NOMO-1 treated with dmso at 0.1 percent for 144 hours (cell line): ENCODE measurements around the gene ZNF532.
A peak's percentile ranks its signal among the peaks of the same experiment; 100 is the strongest.
"Not testable (repeated sequence)": the region's sequence is repeated elsewhere in the genome, so short reads cannot be mapped to it uniquely, and the experiment has no call there.

Experiments
- DNase-seq: peaks from one replicate; lab custom pipeline; 2025; ENCODE audit not compliant: unreplicated experiment; lab: John Stamatoyannopoulos, UW

ZNF532 gene, protein sequence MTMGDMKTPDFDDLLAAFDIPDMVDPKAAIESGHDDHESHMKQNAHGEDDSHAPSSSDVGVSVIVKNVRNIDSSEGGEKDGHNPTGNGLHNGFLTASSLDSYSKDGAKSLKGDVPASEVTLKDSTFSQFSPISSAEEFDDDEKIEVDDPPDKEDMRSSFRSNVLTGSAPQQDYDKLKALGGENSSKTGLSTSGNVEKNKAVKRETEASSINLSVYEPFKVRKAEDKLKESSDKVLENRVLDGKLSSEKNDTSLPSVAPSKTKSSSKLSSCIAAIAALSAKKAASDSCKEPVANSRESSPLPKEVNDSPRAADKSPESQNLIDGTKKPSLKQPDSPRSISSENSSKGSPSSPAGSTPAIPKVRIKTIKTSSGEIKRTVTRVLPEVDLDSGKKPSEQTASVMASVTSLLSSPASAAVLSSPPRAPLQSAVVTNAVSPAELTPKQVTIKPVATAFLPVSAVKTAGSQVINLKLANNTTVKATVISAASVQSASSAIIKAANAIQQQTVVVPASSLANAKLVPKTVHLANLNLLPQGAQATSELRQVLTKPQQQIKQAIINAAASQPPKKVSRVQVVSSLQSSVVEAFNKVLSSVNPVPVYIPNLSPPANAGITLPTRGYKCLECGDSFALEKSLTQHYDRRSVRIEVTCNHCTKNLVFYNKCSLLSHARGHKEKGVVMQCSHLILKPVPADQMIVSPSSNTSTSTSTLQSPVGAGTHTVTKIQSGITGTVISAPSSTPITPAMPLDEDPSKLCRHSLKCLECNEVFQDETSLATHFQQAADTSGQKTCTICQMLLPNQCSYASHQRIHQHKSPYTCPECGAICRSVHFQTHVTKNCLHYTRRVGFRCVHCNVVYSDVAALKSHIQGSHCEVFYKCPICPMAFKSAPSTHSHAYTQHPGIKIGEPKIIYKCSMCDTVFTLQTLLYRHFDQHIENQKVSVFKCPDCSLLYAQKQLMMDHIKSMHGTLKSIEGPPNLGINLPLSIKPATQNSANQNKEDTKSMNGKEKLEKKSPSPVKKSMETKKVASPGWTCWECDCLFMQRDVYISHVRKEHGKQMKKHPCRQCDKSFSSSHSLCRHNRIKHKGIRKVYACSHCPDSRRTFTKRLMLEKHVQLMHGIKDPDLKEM (N-terminal part only)

DNA sequence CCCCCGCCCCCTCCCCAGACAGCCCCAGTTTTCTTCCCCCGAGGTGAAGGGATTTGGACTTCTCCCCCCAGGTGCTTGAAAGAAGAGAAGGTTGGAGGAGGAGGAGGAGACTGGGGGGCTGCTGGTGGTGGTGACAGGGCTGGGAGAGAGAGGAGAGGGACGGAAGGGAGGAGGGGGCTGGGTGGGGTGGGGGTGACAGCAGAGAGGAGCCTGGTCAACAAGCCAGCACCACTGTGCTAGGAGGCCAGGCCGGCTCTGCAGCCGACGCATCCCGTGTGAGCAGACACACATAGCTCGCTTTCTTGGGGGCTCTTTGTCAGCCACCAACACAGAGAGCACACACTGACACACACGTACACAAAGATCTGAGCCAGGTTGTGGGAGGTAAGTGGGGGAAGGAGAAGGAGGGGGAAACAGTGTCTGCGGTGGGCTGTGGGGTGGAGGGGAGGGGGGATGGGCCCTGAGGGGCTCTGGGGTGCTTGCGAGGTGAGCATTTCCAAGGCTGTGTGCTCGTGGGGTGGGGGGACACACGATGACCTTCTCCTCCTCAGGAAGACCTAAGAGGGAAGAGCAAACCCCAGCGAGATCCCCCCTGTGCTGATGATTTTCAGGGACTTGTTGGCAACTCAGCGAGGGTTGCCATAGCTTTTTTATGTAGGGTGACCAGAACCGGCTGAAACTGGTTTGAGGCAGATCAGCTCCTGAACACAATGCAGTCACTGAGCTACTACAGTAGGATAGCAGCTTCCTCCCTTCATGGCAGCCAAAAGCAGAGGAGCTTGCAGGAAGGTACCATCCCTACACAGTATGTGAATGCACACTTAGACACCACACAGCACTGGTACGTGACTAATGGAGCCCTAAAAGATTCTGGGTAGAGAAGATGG, at the start of gene ZNF532:
ZNF532 (plus strand) TSS at position 732 of the 887 bp plus-strand sequence. CDS start 53,411 bp downstream, outside the sequence.
- DNase-seq, result peak; percentile 28

GRCh38 chr18:58819051-58819450, 45.6 kb upstream of the ZNF532 start:
- no peak for DNase-seq

- DNase-seq, result no peak
These were observed 44.4 kb upstream of the ZNF532 start for GRCh38 chr18:58820251-58820650.

GRCh38 chr18:58822944-58823343, 41.7 kb upstream of the ZNF532 start:
- no peak for DNase-seq

GRCh38 chr18:58823412-58823811, 41.3 kb upstream of the ZNF532 start:
- no peak for DNase-seq

- DNase-seq, result not testable (repeated sequence)
These were observed 37.8 kb upstream of the ZNF532 start for GRCh38 chr18:58826926-58827325.

DNA sequence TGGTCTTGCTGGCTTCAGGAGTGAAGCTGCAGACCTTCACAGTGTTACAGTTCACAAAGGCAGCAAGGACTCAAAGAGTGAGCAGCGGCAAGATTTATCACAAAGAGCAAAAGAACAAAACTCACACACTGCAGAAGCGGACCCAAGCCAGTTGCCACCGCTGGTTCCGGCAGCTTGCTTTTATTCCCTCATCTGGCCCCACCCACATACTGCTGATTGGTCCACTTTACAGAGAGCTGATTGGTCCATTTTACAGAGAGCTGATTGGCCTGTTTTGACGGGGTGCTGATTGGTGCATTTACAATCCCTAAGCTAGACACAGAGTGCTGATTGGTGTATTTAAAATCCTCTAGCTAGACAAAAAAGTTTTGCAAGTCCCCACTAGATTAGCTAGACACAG, 37.2 kb upstream of the ZNF532 start:
- no peak for DNase-seq

DNA sequence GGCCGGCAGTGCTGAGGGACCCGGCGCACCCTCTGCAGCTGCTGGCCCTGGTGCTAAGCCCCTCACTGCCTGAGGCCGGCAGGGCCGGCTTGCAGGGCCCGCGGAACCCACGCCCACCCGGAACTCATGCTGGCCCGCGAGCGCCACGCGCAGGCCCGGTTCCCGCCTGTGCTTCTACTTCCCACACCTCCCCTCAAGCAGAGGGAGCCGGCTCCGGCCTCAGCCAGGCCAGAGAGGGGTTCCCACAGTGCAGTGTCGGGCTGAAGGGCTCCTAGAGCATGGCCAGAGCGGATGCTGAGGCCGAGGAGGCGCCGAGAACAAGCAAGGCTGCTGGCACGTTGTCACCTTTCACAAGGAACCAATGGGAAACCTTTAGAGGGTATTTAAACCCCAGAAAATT, 36.8 kb upstream of the ZNF532 start:
- DNase-seq, result no peak

DNA sequence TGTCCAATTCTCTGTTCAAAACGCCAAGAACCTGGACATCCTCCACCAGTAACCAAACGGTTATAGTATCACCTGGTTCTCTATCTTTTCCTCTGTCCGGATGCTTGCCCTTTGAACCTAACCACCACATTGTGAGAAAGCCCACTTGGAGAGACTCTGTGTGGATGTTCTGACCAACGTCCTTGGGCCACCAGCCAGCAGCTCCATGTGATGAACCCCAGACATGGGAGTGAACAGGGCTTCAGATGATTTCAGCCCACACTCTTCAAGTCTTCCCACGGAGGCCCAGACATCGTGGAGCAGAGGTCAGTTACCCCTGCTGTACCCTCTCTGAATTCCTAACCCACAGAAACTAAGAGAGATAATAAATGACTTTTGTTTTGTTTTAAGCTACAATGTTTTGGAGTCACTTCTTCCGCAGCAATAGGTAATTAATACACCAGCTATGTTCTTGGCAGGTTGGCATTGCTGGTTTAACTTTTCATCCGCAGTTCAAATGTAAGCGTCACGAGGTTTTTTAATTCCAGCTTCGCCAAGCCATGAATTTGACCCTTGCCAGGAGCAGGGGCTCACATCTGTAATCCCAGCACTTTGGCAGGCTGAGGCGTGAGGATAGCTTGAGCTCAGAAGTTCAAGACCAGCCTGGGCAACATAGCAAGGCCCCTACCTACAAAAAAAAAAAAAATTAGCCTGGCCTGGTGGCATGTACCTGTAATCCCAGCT, 36.1 kb upstream of the ZNF532 start:
- no peak for DNase-seq

DNA sequence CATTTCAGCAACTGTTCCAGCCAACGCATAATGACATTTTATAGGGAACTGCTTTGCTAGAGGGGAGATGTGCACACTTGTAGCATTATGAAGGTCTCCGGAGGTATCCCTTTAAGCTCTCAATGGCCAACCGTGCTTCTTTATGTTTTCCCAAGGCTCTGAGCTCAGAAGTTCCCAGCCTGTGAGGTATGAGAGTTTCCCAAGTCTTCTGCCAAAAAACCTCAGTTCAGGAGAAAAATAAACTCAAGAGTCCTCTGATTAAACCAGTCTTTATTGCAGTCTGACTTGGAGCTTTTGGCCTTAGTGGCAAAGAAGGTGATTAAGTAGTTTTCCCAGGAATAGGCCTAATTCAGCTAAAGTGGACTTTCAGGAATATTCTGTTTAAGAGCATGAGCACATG, 35.4 kb upstream of the ZNF532 start:
- no peak for DNase-seq

- DNase-seq, result not testable (repeated sequence)
These were observed 34.8 kb upstream of the ZNF532 start for GRCh38 chr18:58829886-58830285.

GRCh38 chr18:58831606-58832005, 33.1 kb upstream of the ZNF532 start:
- no peak for DNase-seq

DNA sequence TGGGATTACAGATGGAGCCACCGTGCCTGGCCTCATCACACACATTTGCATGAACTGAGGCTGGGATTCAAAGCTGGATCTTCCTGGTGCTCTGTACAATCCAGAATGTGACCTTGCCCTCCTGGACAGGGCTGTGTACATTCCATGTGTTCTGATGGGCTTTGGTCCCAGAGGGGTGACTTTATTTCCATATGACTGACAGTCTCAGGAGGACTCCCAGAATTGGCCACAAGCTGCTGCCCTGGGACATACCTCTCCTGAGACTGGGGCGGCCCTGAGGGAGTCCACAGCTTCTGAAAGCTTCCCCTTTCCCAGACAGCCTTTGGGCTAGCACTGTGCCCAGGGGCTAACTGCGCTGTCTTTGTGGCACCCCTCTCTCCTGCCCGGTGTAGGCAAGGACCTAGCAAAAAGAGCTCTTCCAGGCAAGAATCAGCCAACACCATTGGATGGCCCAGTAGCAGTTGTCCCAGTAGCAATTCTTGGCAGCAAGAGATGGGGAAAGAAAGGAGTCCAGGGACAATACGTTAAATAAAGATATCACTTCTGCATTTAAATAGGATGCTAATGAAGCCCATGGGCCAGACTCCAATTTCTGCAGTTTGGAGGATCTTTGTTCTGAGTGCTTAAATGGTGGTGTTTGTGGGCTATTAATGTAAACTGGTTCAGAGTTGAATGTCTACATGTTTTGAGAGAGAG, 26.4 kb upstream of the ZNF532 start:
- no peak for DNase-seq

DNA sequence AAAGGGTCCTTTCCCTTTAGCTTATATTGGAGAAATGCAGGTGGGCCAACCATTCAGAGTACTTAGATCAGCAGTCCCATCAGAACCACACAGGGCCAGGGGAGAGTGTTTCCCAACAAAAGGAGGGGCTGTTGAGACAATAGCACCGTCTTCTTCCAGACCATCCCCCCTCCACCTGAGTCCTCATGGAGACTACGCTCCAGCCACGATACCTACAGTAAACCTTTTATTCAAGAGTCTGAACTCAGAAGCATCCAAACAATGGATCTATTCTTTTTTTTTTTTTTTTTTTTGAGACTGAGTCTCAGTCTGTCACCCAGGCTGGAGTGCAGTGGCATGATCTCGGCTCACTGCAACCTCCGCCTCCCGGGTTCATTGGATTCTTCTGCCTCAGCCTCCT, 25.7 kb upstream of the ZNF532 start:
- DNase-seq, result no peak

GRCh38 chr18:58842978-58843687, 21.5 kb upstream of the ZNF532 start:
- no peak for DNase-seq

DNA sequence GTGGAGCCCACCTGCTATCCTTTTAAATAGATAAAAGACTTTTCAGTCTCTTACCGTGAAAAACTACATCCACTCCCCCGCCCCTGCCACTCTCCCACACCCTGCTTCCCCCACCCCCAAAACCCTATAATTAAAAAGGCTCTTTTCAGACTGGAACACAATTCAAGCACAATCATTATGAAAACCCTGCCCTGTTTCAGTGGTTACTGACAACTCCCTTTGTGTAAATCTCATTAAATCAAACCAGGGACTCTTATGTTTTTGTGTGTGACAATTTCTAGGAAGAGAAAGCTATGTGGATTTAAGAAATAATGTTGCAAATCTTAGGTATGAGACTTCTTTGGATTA, 21.0 kb upstream of the ZNF532 start:
- no peak for DNase-seq

DNA sequence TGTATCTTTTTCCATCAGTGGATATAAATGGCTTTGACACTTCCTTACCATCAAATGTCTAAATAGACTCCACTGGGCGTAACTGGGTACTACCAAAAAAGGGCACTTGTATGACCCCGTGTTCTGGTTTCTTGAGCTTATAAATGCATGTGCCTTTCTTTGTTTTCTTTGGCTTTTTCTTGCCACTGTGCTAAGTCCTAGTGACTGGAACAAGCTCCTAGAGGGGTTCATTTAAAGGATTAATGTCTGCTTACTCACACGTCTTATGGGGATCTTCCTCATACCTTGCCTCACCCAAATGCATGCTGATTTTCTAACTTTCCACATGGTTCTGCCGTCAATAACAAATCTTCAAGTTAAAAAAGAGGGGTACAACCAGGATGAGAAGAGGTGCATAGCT, 19.8 kb upstream of the ZNF532 start:
- DNase-seq, result no peak

DNA sequence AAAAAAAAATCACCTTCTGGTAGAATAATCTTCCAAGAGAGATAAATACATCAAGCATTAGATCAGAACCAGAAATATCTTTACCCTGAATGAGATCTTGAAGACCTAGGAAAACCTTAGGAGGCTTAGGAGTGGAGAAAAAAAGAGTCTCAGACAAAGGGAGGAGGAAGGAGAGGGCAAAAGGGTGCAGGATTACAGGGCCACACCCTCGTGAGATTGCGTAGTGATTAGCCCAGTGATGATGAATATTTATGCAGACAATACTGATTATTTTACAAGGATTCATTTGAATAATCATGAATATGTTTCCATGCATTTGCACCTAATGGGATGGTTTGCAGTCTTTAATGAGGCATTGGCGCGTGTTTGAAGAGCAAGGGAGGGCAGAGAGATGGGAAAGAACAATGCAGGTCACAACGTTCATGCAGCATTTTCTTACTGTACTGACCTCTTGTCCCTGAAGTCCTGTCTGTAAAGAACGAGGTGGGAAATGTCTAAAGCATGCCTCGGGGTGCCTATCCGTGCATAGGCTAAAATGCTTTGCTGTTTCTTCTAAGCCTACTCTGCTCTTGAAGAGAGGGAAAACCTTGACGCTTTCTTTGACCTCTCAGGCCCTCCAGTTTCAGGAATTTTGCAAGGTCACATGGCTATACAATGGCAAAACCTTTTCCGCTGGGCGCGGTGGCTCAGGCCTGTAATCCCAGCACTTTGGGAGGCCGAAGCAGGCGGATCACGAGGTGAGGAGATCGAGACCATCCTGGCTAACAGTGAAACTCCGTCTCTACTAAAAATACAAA, 18.6 kb upstream of the ZNF532 start:
- no peak for DNase-seq
